GM23338 (cell line): ENCODE measurements around the gene PPP1R3G. TPM values are rescaled to one million over a fixed set of nuclear protein-coding genes. Genes with fewer than 3 reads are reported as not detected.

Experiments
- ATAC-seq: fragments of 200-7000 bp; cut with Tn5 transposase; 3 replicates; pipeline ENCODE4 v1.9.1; 2020
- DNase-seq: peaks from one replicate; pipeline ENCODE4 v3.0.0-alpha.2; 2015; ENCODE audit warnings: low spot score
- H2AFZ ChIP-seq: fragments of 200-600 bp; sonication (generic); 2 replicates; pipeline ENCODE4 v1.8.0; 2016; ENCODE audit warnings: antibody characterized with exemption, mild to moderate bottlenecking, moderate library complexity
- H3F3A ChIP-seq: fragments of 200-600 bp; sonication (generic); replicated peaks from 2 replicates; pipeline ENCODE4 v1.8.0; 2017; ENCODE audit warnings: antibody characterized with exemption, mixed run types, low read depth
- H3K27ac ChIP-seq: fragments of 200-600 bp; sonication (generic); 2 replicates; pipeline ENCODE4 v1.6.1; 2016; ENCODE audit warnings: low read depth
- H3K27me3 ChIP-seq: fragments of 200-600 bp; sonication (generic); 2 replicates; pipeline ENCODE4 v1.8.0; 2016; ENCODE audit warnings: mild to moderate bottlenecking, mixed run types, moderate library complexity; ENCODE audit not compliant: insufficient read depth
- H3K36me3 ChIP-seq: fragments of 200-600 bp; sonication (generic); 2 replicates; pipeline ENCODE4 v1.8.0; 2016; ENCODE audit warnings: mild to moderate bottlenecking; ENCODE audit not compliant: insufficient read depth
- H3K4me1 ChIP-seq: fragments of 200-600 bp; sonication (generic); 2 replicates; pipeline ENCODE4 v1.8.0; 2016; ENCODE audit warnings: mild to moderate bottlenecking, moderate library complexity; ENCODE audit not compliant: insufficient read depth
- H3K4me2 ChIP-seq: fragments of 200-600 bp; sonication (generic); 2 replicates; pipeline ENCODE4 v1.7.1; 2017; ENCODE audit warnings: mixed run types
- H3K4me3 ChIP-seq: fragments of 200-600 bp; sonication (generic); 2 replicates; pipeline ENCODE4 v1.6.1; 2016; ENCODE audit warnings: mixed run types
- H3K79me2 ChIP-seq: fragments of 200-600 bp; sonication (generic); replicated peaks from 2 replicates; pipeline ENCODE4 v1.8.0; 2017; ENCODE audit warnings: mild to moderate bottlenecking; ENCODE audit not compliant: insufficient read depth
- H3K9me2 ChIP-seq: fragments of 200-600 bp; sonication (generic); 2 replicates; pipeline ENCODE4 v1.8.0; 2017; ENCODE audit not compliant: insufficient read depth
- H4K20me1 ChIP-seq: fragments of 200-600 bp; sonication (generic); replicated peaks from 2 replicates; pipeline ENCODE4 v1.8.0; 2017; ENCODE audit warnings: mild to moderate bottlenecking; ENCODE audit not compliant: insufficient read depth
- H3K27ac Mint-ChIP-seq: 2 replicates; pipeline ENCODE4 v1.8.0; 2020; ENCODE audit warnings: inconsistent platforms, mild to moderate bottlenecking, moderate library complexity, mixed read lengths
- H3K27me3 Mint-ChIP-seq: 3 replicates; pipeline ENCODE4 v1.8.0; 2022; ENCODE audit warnings: low read depth, mild to moderate bottlenecking, moderate library complexity, mixed read lengths, inconsistent platforms; ENCODE audit not compliant: insufficient read depth, poor library complexity
- H3K36me3 Mint-ChIP-seq: 3 replicates; pipeline ENCODE4 v1.8.0; 2021; ENCODE audit warnings: low read depth, mild to moderate bottlenecking, inconsistent platforms, moderate library complexity, mixed read lengths
- H3K4me1 Mint-ChIP-seq: 3 replicates; pipeline ENCODE4 v1.8.0; 2020; ENCODE audit warnings: mild to moderate bottlenecking, inconsistent platforms, mixed read lengths
- H3K4me3 Mint-ChIP-seq: 3 replicates; pipeline ENCODE4 v1.8.0; 2021; ENCODE audit warnings: moderate library complexity, mild to moderate bottlenecking, inconsistent platforms, mixed read lengths
- H3K9me3 Mint-ChIP-seq: 3 replicates; pipeline ENCODE4 v1.8.0; 2020; ENCODE audit warnings: moderate library complexity, mild to moderate bottlenecking, inconsistent platforms, mixed read lengths
- EZH2 ChIP-seq: fragments of 200-600 bp; sonication (generic); IDR thresholded peaks from one replicate; pipeline ENCODE4 v1.8.0; 2017; ENCODE audit warnings: antibody characterized with exemption, mild to moderate bottlenecking, low read depth; ENCODE audit not compliant: unreplicated experiment
- EZH2phosphoT487 ChIP-seq: fragments of 200-600 bp; sonication (generic); IDR thresholded peaks from one replicate; pipeline ENCODE4 v1.8.1; 2018; ENCODE audit warnings: antibody characterized with exemption; ENCODE audit not compliant: unreplicated experiment
- JUNB ChIP-seq: IDR thresholded peaks from one replicate; pipeline ENCODE4 v1.6.1; 2016; ENCODE audit warnings: antibody characterized with exemption; ENCODE audit not compliant: unreplicated experiment
- POLR2AphosphoS5 ChIP-seq: IDR thresholded peaks from 2 replicates; pipeline ENCODE4 v1.6.1; 2016; ENCODE audit warnings: antibody characterized with exemption, low read depth
- STAT1 ChIP-seq: IDR thresholded peaks from one replicate; pipeline ENCODE4 v1.6.1; 2016; ENCODE audit warnings: antibody characterized with exemption; ENCODE audit not compliant: unreplicated experiment
- ZNF114 ChIP-seq: fragments of 250-450 bp; sonication (Bioruptor Pico); IDR thresholded peaks from 2 replicates; pipeline ENCODE4 v1.5.0; 2020; ENCODE audit warnings: mild to moderate bottlenecking, moderate library complexity
- ZNF462 ChIP-seq: fragments of 250-450 bp; sonication (Bioruptor Pico); IDR thresholded peaks from 2 replicates; pipeline ENCODE4 v1.5.0; 2020; ENCODE audit warnings: mild to moderate bottlenecking, moderate library complexity
- polyA plus RNA-seq: library from polyadenylated mRNA; unstranded; fragments of >200 nt; fragmentation: Nextera tagmentation; extraction: Ambion mirVana; gene quantifications from 2 replicates; pipeline ENCODE4 v1.2.1, GENCODE V29; 2016
- total RNA-seq: library from RNA; depleted of rRNA; stranded (reverse); fragments of >200 nt; shearing (Covaris generic); gene quantifications from 2 replicates; pipeline ENCODE4 v1.2.3, GENCODE V29; 2014
- TF ChIP-seq, protein P1 (sequence below): IDR thresholded peaks from 2 replicates; pipeline ENCODE4 v1.6.1; 2016; ENCODE audit warnings: antibody characterized with exemption

PPP1R3G gene
- total and polyA plus RNA-seq, 2 experiments from 2014 or later = 0.13 to 0.24 TPM

DNA sequence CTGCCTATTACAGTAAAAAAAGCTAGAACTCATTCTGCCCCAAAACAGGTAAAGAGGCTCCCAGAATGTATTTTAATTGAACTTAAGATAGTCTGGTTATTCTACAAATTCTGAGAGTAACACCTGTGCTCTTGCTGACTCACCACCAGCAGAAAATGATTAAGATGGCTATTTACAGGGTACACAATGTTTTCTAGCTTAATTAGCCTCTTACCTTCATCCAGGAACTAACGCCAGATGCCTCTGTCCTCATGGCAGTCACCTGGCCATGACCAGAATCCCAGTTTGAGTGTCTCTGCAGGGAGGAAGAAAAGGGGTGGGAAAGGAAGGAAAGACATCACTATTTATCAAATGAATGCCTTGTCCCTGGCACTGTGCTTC lies 31.3 kb upstream of the PPP1R3G start (continued):
- no peak for TF ChIP-seq ZNF462 (CRISPR knock-in tag)
- no peak for TF ChIP-seq ZNF114 (CRISPR knock-in tag)
- TF ChIP-seq JUNB = no peak
- TF ChIP-seq POLR2AphosphoS5 = no peak
- TF ChIP-seq, protein P1, sequence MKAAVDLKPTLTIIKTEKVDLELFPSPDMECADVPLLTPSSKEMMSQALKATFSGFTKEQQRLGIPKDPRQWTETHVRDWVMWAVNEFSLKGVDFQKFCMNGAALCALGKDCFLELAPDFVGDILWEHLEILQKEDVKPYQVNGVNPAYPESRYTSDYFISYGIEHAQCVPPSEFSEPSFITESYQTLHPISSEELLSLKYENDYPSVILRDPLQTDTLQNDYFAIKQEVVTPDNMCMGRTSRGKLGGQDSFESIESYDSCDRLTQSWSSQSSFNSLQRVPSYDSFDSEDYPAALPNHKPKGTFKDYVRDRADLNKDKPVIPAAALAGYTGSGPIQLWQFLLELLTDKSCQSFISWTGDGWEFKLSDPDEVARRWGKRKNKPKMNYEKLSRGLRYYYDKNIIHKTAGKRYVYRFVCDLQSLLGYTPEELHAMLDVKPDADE = no peak
- TF ChIP-seq STAT1 = no peak
- no peak for TF ChIP-seq EZH2phosphoT487
- TF ChIP-seq EZH2 = no peak

- Mint-ChIP-seq H3K36me3 (peaks cover 10% of the 10 kb centered on the region; the same call in 2 of the 3 replicates), H3K27ac (no peak overlapping the region), H3K4me3 (no peak overlapping the region), H3K9me3 (peaks cover 17% of the 10 kb centered on the region), H3K4me1 (peaks cover 7% of the 10 kb centered on the region), H3K27me3 (peaks cover 7% of the 10 kb centered on the region)
- H3K4me1 ChIP-seq = peaks cover 6% of the 10 kb centered on the region; the same call in 1 of the 2 replicates
- H3K79me2 ChIP-seq = no peaks in the 10 kb centered on the region
- H4K20me1 ChIP-seq = no peaks in the 10 kb centered on the region
- H3F3A ChIP-seq = no peaks in the 10 kb centered on the region
- no peak overlapping the region for H2AFZ ChIP-seq
- no peak overlapping the region for H3K27ac ChIP-seq
- ATAC-seq = no peak
- no peaks in the 10 kb centered on the region for H3K27me3 ChIP-seq
- no peaks in the 10 kb centered on the region for H3K36me3 ChIP-seq
- peaks cover 5% of the 10 kb centered on the region; the same call in 1 of the 2 replicates for H3K9me2 ChIP-seq
- DNase-seq = no peak
- H3K4me3 ChIP-seq = no peak overlapping the region
- no peak overlapping the region for H3K4me2 ChIP-seq
- TF ChIP-seq ZNF462 (CRISPR knock-in tag) (no peak), POLR2AphosphoS5 (no peak), ZNF114 (CRISPR knock-in tag) (no peak)
Measured at GRCh38 chr6:5054245-5054873, 30.8 kb upstream of the PPP1R3G start.
